Measurements from ENCODE around the gene NDUFB8.
"Not testable (repeated sequence)": the region's sequence is repeated elsewhere in the genome, so short reads cannot be mapped to it uniquely, and the experiment has no call there.

NDUFB8 gene

DNA sequence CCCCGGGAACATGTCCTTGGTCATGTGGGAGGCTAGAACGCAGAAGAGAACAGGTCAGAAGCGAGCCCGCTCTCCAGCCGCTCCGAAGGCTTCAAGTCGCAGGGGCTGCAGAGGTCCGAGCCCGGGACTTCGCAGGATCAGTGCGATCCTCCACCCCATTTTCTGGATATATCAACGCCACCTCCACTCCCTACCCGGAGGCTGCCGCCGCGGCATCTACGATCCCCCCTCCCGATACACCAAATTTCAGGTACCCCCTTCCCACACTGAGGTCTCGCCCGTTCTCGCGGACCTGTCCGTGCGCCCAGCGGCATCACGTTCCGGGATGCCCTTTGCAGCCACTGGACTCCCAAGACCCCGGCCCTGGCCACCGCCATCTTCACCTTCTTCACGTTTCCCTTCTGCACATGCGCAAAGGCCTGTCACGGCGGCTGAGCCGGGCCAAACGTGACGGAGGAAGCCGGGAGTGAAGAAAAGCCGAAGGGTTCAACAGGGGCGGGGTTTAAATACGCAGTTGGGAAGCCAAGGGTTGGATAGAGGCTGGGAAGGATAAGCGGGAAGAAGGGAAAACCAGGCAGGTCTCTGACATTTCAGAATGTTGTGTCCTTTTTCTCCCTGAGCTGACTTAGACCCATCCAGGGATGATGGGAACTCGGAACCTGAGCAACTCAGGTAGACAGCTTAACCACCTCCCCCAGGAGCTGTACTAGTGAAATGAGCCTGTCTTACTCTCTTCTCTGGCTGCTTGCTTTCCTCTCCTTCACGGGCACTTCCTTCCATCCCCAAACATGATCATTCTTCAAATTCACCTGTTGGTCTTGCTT is at the start of gene NDUFB8:
TSS of gene NDUFB8 (minus strand) at position 397 of the 824 bp plus-strand sequence. CDS start at position 377, 20 bp downstream.
- peak; percentile 94 to 97 for DNase-seq

DNA sequence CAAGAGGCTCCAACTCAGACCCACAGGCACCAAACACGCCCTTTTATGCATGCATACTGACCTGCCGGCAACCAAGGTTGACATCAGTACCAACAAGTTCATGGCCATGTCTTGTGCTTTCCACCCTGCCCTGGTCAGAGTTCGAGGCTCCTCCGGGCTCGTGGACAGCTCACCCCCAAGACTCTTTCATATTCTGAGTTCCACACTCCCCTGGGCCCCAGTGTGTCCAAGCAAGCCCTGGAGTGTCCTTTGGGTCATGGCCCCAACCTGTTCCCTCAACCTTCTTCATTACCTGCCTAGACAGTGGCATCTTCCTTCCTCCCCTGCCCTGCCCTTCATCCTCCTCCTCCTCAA is 46.6 kb upstream of the NDUFB8 start:
- DNase-seq = no peak

DNA sequence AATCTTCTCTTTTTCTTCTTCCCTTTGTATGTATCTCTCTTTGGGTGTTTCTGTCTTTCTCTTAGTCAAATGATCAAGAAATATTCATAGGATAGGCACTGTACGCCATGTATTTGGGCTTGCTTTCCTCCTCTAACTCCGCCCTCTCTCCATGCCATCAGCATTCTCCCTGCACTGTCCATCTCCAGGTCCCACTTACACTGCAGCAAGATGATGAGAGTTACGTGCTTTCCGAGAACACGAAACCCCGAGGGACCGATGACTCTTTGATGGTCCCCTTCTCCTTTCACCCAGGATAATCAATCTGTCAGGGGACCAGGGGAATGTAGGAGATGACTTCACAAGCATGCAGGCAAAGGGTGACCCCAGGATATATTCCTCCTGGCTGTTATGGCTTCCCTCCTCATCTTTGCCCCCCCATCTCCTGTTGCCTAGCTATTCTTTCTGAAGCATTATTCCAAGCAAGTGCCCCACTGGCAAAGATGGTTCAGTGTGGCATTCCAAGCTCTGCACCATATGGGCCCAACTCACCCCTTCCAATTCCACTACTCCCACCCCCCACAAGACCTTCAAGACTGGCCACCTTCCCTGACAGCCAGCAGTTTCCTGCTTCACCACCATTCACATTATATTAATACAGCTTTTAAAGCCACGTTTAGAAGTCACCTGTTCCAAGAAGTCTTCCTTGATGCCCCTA is 46.1 kb upstream of the NDUFB8 start:
- DNase-seq = no peak

DNA sequence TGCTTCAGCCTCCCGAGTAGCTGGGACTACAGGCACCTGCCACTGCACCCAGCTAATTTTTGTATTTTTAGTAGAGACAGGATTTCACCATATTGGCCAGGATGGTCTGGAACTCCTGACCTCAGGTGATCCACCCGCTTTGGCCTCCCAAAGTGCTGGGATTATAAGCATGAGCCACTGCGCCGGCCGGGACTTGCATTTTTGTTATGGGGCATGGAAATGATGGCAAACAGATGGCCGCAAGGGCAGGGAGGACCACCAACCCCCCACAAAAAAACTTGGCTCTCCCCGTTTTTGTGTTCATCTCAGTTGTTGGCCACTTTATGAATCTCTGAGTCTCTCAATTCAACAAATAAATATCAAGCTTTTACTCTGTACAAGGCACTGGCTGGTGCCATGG is 45.5 kb upstream of the NDUFB8 start:
- DNase-seq = not testable (repeated sequence)

DNA sequence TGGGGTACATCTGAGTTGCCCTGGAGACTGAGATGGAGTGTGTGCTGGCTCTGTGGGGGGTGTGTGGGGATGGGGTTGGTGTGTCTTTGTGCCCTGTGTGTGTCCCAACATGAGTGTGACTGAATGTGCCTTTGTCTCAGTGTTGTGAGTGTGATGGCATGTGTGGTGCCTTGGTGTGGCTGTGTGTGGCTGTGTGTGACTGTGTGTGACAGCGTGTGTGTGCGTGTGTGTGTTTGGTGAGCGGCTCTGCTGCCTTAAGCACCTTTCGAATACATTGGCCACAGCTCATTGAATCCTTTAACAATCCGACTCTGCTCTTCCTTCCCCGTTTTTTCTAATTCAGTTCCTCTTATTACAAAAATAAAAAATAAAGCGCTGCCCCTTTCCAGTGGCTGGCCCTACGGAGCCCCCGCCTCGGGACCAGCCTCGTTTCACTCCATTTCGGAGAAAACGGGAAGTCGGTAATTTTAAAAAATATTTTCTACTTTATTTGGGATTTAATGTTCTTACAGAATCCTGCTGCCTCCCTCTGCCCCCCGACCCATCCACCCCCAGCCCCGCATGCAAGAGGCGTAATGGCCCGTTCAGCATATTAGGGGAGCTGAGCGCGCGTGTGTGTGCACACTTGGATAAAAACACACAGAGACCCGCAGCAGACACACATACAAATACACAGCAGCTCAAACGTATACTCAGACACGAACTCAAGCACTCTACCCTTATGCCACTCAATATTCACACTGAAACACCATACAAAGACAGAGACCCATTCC is 41.6 kb upstream of the NDUFB8 start:
- peak in 1 of 2 experiments; percentile 18 for DNase-seq

DNA sequence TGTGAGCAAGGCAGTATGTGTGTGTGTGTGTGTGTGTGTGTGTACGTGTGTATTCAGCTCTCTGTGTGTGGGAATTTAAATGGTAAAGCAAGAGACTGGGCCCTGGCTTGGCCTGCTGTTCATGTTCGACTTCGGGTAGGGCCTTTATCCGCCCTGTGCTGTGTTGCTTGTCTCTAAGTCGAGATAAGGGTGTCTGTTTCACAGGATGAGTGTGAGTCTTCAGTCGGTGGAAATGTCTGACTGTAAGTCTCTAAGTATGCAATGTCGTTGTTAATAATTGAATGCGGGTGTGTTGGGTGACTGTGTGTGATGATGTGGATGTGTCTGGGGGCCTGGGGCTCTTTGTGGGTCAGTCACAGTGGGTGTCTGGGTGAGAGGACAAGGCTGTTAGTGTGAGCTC is 40.8 kb upstream of the NDUFB8 start:
- no peak for DNase-seq

DNA sequence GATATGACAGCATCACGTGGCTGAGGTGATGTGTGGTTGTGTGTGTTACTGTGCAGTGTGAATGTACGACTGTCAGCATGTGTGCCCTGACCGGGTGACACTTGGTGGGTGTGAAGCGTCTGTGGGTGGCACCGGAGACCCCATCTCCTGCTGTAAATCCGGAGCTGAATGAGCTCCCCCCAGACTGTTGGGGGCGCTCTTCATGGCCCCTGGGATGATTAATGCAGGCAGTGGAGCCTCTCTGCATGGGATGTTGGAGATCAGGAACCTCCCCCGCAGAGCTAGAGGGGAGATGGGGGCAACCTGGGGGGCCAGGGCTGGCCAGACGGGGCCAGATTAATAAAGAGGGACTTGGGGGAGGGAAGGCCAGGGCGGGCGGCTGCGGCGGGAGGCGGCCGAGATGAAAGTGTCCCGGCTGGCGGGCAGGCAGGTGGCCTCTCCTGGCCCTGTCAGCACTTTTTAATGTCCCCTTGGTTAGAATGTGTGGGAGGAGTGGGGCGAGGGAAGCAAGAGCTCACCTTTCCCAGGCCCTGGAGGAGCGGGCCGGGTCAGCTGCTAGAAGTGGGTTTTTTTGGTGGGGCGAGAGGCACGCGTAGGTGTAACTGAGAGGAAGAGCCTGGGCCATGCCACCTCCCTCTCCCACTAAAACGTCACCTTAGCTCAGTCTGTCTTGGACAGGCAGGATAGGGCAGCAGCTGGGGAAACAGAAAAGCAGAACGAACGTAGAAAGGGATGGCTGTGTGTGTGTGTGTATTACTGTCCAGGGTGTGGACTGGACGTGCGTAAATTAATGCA is 40.2 kb upstream of the NDUFB8 start:
- DNase-seq = no peak

DNA sequence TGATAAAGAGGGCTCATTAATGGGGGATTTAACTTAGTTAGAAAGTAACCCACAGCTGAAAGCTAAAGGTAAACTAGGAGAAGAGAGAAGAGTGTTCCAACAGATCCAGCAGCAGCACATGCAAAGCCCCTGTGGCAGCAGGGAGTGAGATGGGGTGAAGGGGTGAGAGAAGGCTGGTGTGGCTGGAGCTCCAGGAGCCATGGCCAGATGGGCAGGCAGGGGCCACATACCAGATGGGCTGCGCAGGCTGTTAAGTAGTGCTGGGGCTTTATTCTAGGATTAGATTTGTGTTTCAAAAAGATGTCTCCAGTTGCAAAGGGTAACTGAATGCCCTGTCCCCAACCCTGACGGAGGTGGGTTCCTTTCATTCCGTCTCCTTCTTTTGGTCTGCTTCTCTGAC is 39.2 kb upstream of the NDUFB8 start:
- DNase-seq = no peak

DNA sequence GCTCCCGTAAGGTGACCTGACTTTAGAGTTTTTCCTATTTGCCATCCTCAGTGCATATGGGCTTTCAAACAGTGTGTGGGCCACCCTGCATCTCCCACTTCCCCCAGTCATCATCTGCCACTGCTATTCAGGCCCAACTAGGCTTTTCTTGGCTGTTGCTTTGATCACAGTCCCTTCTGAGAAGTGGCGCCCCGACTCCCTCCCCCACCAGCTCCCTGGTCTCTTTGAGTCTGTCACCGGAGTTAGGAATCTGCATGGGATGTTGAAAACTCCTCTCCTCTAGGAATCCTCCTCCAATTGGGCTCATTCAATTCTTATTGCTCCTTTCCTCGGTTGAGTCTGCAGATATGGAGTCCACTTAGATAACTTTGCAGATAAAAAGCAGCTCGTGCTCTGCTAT is 38.2 kb upstream of the NDUFB8 start:
- DNase-seq = no peak

DNA sequence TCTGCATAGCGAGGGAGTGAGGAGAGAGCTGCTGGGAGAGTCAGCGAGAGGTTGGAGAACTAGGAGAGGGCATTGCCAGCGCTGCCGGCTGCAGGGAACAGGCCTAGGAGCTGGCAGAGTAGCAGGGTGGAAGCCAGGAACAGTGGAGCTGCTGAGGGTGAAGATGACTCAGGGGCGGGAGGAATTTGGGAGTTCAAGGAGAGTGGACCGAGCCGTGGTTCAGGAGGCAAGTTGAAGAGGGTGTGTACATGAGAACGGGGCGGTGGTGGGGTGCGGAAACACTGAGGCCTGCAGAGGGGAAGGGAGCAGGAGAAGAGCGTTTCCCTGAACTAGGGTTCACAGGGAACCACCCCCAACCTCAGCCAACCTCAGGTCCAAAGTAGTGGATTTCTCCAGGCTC is 37.6 kb upstream of the NDUFB8 start:
- no peak for DNase-seq

DNA sequence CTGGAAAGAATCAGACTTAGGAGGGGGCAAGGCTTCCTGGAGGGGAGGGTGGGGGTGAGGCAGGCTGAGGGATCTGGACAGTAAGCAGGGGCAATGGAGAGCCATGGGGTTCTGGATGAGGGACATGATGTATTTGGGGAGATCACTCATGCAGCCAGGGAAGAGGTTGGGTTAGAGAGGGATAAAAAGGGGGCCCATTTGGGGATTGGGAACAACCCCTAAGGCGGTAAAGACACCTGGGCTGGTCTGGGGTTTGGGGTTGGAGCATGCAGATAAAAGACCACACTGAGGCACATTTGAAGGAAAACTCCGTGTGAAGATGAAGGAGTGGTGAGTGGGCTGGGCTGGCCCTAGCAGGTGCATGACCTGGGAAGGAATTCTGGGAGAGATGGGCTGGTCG is 36.9 kb upstream of the NDUFB8 start:
- no peak for DNase-seq

DNA sequence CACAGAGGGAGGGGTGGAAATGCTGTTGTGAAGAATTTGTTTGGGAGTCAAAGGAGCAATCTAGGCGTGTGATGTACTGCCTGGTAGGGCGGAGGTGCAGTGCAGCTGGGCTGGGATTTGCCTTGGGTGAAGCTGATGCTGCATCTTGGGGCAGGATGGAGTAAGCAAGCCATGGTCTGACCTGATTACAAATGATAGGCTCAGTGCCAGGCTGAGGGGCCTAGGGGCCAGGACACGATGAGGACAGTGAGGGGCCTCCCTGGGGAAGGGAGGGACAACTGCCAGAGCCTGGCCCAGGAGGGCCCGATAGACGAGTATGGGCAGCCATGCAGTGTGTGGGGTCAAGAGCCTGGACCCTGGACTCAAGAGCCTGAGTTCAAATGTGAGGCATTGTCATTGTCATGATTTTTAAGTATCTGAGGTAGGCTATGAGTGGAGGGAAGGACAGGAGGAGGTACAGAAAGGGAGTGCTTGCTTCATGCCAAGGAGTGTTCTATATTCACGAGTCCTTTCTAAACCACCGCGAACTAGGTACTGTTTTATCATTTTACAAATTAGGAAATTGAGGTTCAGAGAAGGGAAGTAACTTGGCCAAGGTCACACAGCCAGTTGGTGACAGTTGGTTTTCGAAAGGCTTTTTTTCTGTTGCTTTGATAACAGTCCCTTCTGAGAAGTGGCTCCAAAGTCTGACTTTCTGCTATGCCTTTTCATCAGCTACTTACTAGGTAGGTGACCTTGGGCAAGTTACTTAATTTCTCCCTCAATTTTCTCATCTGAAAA is 35.7 kb upstream of the NDUFB8 start:
- no peak for DNase-seq

DNA sequence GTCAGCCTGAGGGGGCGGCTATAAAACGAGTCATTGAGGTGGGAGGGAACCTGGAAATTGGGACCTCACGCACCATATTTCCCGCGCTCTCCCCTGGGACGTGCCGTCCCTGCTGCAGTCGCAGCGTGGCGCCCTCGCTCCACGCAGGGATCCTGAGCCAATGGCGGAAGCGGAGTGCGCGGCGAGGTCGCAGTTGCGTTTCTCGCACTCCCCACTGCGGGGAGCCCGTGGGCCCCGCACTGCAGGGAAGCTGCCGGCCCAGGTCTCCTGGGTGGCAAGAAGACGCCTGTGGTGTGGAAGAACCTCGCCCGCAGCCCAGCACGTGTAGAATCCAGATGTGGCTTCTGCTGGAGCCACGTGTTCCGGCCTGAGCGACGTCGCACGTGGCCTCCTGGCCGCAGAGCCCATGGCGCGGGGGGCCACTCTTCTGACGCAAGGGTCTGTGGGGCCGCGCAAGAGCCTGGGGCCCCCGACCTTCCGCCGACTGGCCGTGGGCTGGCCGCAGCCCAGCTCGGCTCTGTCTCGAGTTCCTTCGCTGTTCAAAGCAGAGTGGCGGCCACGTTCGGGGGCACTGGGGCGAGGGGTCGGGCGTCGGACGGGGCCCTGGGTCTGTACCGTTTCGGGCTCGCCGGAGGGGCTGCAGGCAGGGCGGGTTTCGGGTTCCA is 32.5 kb upstream of the NDUFB8 start:
- DNase-seq = peak; percentile 62 to 69

DNA sequence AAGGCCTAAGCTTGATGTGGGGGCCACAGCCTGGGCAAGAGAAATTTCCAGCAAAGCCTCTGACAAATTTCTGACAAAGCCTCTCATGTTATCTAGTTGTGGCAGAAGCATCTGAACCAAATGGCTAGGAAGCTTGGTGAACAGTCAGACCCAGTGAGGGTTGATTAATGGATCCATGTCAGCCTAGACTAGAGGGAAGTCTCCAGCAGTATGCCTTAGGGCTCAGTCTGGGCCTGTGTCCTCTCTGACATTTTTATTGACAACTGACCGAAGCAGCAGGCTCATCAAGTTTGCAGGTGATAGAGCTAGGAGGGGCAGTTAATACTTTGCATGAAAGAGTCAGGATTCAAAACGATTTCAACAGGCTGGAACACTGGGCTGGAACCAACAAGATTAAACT is 31.3 kb upstream of the NDUFB8 start:
- no peak for DNase-seq

DNA sequence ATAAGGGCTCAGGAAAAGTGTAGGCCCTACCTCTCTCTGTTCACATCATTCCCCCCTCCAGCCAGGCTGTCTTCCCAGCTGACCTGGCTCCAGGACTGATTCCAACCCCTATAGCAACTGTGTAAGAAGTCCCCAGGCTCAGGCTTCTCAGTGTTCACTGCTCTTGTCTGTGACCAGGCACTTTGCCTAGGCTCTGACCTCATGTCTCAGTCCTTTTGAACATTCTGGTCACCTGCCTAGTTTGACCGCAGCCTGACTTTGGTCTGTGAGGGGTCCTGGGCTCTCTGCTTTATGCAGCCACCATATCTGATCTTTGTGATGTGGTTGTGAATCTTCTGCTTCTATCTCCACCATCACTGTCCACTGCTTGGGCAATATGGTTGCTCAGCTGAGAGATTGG is 30.6 kb upstream of the NDUFB8 start:
- no peak for DNase-seq

DNA sequence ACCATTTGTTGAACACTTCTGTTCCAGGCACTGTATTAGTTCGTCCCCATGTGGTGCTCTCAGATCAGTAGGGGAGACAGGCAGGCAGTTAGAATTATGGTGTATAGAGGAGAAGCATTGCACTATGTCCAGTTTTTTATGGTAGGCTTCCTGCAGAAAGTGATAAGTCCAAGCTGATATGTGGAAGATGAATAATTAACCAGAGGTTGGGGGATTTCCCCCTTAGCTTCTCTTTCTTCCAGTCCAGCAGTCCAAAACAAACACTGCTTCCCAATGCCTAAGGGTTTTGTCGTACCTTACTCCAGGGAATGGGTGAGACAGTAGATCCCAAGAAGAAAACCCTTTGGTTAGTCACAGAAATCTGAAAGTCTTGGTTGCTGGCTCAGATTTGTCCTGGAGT is 25.2 kb upstream of the NDUFB8 start:
- no peak for DNase-seq

DNA sequence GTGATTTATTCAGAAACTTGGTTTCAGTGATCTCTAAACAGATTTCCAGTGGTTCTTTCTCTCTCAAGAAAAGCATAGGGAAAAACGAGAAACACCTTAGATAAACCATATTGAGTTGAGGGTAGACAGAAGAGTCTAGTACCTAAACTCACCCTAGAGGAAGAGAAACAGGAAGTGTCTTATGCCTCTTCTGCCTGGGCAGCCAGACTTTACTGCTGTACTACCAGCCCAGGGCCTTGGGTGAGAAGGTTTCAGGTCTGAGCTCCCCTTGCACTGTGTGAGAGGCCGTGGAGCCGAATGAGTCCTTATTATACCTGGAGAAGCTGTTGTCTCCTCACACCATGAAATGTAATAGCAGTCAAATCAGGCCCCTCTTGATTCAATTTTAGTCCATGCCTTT is 24.3 kb upstream of the NDUFB8 start:
- peak in 1 of 2 experiments; percentile 34 for DNase-seq

DNA sequence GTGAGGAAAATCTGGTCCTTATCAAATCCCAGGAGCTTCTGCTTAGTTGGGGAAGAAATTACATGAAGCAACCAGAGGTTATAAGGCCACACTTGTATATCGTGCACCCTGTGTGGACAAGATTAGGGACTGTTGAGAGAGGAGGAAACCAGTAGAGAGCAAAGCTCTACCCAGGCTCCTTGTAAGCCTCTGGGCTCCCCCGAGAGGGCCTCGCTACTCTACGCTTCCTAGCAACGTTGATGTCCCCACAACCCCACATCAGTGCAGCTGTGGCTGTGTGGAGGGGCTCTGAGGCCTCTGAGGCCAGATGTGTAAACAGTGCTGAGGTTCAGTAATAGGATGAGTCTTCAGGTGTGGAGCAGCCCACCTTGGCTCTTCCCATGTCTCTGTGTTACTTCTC is 22.1 kb upstream of the NDUFB8 start:
- no peak for DNase-seq

DNA sequence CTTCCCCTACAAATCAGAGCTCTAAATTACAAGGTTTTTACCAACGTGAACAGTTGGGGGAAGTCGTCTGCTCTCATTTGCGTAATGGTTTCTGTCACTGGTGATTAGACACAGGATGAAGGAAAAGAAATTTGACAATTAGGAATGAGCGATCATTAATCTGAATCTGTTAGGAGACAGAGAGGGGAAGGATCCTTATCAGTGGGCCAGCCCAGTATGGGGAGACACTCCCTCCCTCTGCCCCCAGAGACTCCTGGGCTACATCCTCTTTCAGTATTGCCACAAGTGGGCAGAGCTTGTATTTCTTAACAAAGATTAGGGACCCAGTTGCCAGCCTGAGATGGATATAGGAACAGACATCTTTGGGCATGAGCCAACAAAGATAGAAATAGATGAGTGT is 21.5 kb upstream of the NDUFB8 start:
- DNase-seq = no peak

DNA sequence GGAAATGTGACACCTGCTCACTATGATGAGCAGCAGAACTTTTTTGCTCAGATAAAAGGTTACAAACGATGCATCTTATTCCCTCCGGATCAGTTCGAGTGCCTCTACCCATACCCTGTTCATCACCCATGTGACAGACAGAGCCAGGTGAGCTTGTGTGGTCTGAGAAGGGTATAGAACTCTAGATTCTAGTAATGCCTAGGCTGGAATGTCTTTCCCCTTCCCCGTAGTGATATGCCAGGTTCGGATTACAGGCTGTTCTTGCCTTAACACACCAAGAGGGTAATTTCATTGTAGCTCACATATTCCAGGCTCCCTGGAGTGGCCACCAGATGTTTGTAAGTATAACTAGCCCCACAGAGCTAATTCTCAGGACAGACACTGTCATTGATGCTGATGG is 15.3 kb upstream of the NDUFB8 start:
- no peak for DNase-seq

DNA sequence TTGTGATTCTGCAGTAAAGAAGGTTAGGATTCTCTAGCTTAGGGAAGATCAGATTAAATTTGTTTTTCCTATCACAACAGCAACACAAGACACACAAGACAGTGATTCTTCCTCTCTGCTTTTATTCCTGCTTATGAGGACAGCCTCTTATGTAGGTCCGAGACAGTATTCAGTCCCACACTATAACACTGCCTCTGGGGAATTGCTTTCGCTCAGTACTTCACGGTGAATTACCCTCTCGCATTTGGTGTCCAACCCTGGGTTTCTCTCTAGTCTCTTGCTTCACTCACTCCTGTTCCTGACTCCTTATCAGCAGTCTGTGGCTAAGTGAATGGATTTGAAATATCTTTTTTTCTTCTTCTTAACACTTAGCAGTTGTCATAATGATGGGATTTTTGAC is 7.8 kb upstream of the NDUFB8 start:
- DNase-seq = no peak

Measured in Kasumi-1 (cell line).